HG02571 (cell line): ENCODE results near the gene ERG.

Source experiments
- ATAC-seq: cut with Tn5 transposase; IDR thresholded peaks from one replicate; pipeline ENCODE4 v1.9.1; 2021; ENCODE audit warnings: mild to moderate bottlenecking, moderate library complexity; ENCODE audit not compliant: unreplicated experiment

The ERG gene

DNA sequence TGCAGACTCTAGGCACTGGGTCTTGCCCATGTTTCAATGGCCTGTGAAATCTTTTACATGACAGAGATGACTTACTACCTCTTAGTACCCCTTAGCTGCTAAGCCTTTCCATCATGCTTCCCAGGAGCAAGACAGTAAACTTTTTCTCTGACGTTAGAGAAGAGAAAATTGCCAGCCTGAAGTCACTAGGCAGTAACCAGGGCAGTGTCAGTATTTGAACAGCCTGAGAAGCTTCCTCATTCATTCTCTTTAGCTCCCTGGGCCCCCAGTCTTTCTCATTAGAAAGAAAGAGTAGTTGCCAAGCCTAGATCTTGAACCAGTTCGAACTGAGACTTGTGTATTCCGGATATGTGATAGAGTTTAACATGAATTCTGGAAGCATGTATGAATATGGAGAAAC is 99.2 kb downstream of the ERG start:
- ATAC-seq, result no peak

- ATAC-seq, result no peak
Measured at GRCh38 chr21:38396325-38396724, 102.0 kb downstream of the ERG start.

DNA sequence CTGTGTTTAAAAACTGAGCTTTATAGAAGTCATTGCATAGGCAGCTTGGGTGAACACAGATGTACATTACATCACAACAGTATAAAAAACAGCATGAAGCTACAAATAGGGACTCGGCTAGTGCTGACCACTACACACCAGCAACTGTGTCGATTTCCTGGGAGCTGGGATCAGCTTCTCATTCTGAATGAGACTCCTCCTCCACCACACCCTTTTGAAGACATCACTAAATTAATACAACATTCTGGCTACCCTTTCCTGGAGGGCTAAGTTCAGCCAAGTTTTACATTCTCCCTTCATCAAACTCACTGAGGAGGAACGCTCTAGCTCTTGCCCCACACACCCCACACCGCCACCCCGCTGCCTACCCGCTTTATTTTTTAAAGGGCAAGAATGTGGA is 102.7 kb downstream of the ERG start:
- no peak for ATAC-seq

DNA sequence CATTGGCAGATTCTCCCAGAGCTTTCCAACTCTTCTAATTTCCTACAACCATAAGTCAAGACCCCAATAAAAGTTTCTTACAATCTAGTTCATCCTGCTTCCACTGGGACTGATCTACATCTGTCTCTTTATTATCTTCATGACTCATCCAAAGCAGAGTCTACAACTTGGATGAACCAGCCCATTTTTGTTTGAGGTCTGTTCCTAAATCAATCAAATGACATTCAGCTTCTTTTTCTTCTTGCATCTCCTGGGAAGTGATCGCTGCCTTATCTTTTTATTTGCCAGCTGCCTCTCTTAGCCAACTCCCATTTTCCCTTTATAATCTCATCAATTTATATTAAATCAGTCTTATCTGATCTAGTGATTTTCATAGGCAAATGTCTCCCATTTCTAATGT is 105.6 kb downstream of the ERG start:
- ATAC-seq, result no peak

DNA sequence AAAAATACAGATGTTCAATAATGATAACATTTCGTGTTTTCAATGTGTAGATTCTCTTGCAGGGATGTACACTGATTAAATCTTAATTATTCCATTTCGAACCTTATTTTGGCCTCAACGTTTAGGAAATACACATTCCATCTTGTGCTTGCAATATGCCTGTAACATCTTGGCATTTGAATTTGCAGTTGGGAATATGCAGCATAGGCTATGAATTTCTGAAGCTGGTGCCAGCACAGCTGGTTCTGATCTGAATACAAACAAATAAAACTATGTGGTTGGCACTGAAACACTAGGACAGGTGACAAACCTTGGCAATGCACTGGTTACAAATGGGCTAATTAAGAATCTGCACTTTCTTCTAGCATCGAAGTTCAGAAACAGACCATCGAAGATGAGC is 108.4 kb downstream of the ERG start:
- no peak for ATAC-seq

DNA sequence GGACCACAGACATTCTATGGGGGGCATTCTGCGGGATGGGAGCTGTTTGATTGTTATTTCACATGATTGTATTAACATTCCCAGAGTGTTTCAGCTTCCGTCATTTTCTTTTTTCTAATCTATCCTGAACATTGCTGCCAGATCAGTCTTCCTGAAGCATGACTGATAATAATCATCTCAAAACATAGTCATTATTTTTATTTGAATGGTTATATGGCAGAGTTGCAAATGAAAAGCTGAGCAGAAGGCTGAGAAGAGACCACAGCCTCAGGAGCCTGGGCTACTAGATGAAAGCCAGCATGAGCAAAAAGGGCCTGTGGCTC is 109.0 kb downstream of the ERG start:
- no peak for ATAC-seq

GRCh38 chr21:38388647-38389353 is 109.5 kb downstream of the ERG start:
- ATAC-seq, result no peak

DNA sequence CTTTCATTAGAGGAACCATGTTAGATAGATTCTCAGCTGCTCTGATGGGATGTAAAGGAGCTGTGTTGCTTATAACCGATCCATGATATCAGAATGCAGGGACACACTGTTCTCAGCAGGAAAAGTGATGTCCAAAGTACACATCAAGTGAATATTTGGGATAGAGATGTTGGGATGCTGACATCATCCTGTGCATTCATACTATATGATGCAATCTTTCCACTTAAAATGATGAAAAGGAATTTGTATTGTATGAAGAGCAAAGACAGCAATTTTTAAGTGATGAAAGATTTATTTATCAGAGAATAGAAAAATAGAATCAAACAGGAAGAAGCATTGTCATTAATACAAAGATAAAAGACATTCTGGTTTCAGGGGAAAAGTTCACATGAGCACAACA is 110.1 kb downstream of the ERG start:
- ATAC-seq, result no peak

- no peak for ATAC-seq
Measured at GRCh38 chr21:38386967-38387366, 111.3 kb downstream of the ERG start.

GRCh38 chr21:38385427-38386175 is 112.7 kb downstream of the ERG start:
- no peak for ATAC-seq

DNA sequence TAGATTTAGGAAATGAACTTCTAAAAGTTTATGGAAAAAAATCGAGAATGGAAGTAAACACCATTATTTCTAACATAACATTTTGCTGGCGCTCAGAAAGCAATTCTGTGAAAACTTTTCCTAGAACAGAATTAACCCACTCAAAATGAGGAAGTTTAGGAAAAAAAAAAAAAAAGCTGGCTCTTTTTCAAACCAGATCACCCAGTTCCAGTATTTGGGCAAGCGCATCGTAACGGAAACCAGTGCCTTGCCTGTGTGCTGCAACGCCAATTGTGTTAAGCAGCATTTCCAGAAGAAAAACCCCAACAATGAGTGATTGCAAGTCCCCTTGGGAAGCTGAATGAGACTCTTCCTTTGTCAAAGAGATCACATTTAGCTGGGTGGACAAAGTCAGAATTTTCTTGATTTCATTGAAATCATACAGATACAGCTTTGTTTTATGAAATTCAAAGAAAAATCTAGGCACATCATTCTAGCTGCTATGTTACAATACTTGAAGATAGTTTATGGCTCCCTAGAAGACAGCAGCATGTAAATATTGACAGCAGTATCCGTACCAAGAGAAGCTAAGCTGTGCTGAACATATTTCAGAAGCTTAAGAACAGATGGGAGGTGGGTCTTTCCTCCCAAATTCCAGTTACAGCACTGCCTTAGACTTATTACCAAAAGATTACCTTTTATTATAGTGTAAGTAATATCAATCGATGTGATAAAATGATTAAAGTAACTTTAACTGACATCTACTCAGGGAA is 113.4 kb downstream of the ERG start:
- no peak for ATAC-seq

GRCh38 chr21:38384238-38384560 is 114.1 kb downstream of the ERG start:
- ATAC-seq, result no peak

- ATAC-seq, result no peak
Measured at GRCh38 chr21:38383411-38384237, 114.7 kb downstream of the ERG start.

DNA sequence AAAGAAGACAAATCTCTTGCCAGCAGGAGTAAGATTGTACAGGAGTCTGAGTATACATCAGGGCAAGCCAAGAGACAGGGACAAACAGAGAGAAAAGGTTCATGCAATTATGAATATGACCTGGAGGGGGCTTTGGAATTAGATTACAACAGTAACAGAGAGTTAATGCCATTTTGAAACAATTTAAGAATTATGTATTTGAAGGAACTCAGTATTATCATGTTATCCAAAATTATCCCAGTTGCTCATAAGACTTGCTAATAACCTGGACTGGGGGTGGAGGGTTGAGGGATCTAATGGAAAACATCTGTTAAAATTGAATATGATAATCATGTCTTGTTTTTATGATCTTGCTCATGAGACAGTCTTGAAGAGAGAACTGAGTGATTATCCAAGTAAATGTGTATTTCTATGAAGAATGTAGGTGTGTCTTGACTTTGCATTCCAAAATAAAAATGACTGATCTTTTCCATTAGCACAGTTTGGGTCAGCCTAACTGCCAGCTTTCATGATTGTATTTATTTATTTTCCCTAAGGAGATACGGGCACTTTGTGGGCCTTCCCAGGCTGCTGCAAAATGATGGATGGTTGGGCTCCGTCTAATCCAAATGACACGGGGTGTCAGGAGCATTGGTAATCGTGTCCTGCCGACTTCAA is 117.7 kb downstream of the ERG start:
- ATAC-seq, result no peak

DNA sequence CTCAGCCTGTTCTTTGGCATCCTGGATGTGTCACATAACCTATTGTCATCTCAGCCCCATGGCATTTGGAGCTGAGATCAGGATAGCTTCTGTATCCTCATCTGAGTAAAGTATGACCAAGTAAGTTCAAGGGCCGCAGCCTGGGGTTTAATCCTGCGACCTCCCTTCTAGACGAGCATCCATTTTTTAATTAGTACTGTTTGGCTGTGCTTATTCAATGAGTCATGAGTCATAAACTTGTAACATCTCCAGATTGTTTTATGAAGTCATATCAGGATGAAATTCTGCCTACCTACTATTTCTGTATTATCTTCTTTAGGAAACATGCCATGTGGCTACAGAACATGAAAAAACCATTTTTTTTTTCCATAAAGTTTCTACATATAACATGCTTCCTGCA is 119.1 kb downstream of the ERG start:
- ATAC-seq, result no peak

- ATAC-seq, result no peak
Measured at GRCh38 chr21:38377165-38378088, 120.8 kb downstream of the ERG start.

DNA sequence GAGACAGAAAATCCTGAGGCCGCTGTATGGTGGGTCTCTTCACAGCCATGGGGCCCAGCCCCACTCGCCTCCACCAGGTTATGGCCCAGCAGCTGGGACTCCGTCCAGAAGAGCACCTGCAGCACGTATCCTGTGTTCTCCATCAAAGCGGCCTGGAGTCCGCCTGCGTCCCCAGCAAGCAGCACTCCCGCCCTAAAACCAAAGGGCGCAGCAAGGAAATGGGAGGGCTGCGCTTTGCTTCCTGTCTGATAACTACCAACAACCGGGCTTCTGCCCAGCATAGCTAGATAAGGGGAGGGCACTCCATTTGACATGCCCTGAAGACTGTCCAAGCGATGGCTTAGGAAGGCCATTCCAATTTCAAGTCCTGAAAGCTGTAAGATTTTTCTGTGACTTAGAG is 121.6 kb downstream of the ERG start:
- ATAC-seq, result no peak

DNA sequence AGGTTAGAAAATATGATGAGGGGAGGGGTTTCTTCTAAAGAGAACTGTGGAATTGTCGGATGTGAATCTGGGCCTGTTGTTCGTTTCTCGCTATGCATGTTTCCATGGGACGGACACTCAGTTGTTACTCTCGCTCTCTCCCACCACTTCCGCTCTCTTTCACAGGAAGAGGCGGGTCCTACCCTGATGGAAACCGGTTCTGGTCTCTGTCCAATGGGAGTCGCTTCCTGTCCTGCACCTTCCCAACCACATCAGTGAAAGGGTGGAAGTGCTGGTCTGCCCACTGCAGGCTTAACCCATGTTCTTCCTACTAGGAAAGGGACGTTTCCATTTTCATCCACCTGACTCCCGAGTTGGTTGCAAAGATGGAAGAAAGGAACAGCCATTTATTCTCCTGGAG is 122.0 kb downstream of the ERG start:
- ATAC-seq, result no peak

- no peak for ATAC-seq
Measured at GRCh38 chr21:38367646-38368045, 130.6 kb downstream of the ERG start.

DNA sequence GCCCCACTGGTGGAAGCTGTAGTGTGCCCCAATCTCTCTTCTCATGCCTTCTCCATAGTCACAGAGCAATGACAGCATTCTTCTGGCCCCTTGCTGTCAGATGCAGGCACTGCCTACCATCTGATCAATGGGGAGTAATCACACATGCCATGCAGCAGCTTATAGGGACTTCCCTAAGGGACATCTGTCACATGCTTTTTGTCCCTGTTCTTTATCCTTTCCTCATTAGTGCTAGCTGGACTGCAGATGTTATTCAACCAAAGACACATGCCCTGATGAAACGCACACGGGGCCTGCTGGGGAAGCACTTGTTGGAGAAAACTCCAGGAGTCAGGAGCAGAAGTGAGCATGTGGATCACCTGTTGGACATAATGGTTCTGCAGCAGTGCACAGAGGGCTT is 132.8 kb downstream of the ERG start:
- no peak for ATAC-seq
